ENCODE measurements around the gene STS.
"Not testable (repeated sequence)": the region's sequence is repeated elsewhere in the genome, so short reads cannot be mapped to it uniquely, and the experiment has no call there.

The STS gene

DNA sequence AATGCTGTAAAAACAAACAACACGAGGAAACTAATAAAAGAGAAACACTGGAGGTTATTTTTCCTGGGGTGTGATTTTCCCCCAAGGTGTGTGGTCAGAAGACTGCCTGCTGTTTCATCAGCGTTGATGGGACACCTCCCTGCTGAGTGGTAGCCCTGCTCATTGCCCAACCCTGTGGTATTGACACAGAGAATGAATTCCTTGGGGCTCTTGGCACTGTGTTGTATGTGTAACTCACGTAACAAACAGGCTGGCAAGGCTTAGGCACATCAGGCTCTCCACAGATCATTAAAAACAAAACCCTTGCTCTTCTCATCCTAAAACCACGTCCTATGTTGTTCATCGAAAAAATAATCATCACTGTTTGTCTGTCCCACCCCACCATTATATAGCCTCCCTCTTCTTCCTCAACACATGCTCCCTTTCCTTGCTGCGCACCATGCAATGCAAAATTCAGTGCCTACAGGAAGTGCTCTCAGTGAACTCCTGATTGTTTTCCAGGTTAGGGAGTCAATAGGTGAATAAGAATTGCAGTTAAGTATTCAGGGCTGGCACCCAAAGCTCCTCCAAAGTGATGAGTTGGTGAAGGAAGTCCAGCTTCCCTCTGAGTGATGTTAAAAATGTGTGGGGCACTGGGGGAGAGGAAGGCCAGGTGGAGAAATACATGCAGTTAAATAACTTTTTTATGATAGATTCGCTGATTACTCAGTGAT, 11.8 kb downstream of the STS start:
- TF ChIP-seq, protein P1, sequence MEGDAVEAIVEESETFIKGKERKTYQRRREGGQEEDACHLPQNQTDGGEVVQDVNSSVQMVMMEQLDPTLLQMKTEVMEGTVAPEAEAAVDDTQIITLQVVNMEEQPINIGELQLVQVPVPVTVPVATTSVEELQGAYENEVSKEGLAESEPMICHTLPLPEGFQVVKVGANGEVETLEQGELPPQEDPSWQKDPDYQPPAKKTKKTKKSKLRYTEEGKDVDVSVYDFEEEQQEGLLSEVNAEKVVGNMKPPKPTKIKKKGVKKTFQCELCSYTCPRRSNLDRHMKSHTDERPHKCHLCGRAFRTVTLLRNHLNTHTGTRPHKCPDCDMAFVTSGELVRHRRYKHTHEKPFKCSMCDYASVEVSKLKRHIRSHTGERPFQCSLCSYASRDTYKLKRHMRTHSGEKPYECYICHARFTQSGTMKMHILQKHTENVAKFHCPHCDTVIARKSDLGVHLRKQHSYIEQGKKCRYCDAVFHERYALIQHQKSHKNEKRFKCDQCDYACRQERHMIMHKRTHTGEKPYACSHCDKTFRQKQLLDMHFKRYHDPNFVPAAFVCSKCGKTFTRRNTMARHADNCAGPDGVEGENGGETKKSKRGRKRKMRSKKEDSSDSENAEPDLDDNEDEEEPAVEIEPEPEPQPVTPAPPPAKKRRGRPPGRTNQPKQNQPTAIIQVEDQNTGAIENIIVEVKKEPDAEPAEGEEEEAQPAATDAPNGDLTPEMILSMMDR (IDR thresholded peaks at IDR 0.05; ENCODE audit: low read depth, low read length): no peak
- no peak for DNase-seq (ENCODE audit: extremely low read depth, low read depth)

DNA sequence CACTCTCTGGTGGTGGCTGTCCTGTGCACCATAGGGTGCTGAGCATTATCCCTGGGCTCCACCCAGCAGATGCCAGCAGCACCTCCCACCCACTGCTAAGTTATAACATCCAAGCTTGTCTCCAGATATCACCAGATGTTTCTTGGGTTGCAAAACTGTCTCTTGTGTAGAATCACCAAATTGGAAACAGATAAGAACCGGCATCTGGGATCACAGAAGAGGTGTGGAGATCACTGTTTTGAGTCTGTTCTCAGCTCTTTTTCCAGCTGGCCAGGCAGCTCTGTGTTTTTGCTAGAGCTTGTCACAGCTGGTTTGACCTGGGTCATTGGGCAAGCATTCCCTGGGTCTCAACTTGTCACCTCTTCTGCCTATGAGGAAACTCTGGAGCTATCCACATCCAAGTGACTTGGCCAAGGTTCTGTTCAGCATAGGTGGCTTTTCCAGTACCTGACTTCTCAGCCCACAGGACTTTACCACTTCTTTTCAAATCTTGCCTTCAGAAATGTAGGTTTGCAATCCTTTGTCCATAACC, 15.7 kb downstream of the STS start:
- TF ChIP-seq, protein P1 (IDR thresholded peaks at IDR 0.05; ENCODE audit: low read depth, low read length): no peak

DNA sequence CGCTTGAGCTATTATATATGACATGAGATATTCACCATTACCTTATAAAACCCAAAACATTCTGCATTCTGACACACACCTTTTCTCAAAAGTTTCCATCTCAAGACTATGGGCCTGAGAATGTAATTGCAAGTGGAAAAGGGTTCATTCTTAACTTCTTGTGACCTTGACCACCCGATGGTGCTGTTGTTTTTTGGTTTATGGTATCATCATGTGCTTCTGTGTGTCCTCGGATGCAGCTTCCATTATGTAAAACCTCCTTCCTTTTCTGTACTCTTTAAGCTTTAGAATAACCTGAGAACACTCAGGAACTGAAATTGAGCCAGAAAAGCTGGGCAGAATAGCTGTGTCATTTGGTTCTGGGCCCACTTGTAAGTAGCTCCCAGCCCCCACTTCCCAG, 16.7 kb downstream of the STS start:
- TF ChIP-seq, protein P1 (IDR thresholded peaks at IDR 0.05; ENCODE audit: low read depth, low read length): no peak
- DNase-seq (ENCODE audit: extremely low read depth, low read depth): no peak

More for the DNA sequence above, 15.7 kb downstream of the STS start:
- DNase-seq (ENCODE audit: extremely low read depth, low read depth): no peak

DNA sequence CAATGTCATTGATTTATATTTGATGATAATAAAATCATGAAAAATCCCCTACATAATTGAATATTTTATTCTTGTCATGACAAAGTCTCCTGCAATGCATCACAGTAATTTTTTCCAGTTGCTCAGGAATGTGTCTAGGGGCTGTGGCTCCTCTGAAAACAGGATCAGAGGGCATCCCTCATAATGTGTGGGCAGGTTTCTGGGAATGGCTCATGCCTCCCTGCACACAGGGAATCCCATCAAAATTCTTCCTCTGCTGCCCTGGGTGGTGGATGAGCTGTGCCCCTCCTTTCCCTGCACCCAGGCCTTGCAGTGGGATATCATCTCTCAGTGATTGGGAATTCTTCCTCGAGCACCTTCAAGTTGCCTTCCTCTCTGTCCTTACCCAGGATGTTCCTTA, 20.9 kb downstream of the STS start:
- no peak for DNase-seq (ENCODE audit: extremely low read depth, low read depth)
- TF ChIP-seq, protein P1 (IDR thresholded peaks at IDR 0.05; ENCODE audit: low read depth, low read length): no peak

DNA sequence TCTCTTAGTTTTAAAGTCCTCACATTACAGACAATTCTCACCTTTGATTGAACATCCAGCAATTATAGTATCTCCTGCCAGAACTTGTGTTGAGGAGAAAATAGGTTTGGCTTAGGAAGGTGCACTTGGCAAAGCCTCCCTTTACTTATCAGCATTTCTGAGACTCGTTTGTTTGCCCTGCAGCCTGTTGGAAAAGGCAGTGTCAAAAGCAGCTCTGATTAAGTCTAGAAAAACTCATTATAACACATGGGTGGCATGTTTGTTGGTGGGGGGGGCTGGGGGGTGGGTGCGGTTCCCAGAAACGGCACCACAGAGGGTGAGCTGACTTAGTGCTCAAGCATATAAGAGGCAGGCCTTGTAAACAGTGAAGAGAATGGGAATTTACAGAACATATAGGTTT, 22.1 kb downstream of the STS start:
- TF ChIP-seq, protein P1 (IDR thresholded peaks at IDR 0.05; ENCODE audit: low read depth, low read length): no peak
- no peak for DNase-seq (ENCODE audit: extremely low read depth, low read depth)

DNA sequence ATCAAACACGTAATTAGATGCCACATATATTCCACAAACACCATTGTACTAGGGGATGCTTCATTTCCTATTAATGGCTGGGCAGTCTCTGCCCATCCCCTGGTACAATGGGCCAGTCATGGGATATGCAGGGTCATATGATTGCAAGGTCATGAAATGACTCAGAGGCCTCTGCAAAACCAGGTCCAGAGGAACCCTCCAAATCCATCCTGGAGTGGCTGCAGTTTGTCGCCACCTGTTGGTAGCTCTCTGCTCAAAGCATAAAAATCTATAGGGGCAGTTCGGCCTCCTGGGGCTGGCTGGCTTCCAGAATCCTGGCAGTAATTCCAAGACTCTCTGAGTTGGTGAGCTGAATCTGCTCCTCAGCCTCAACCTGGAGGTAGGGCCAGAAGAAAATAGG, 23.4 kb downstream of the STS start:
- DNase-seq (ENCODE audit: extremely low read depth, low read depth): no peak
- TF ChIP-seq, protein P1 (IDR thresholded peaks at IDR 0.05; ENCODE audit: low read depth, low read length): peak; percentile 11; the same call in 1 of the 2 replicates

DNA sequence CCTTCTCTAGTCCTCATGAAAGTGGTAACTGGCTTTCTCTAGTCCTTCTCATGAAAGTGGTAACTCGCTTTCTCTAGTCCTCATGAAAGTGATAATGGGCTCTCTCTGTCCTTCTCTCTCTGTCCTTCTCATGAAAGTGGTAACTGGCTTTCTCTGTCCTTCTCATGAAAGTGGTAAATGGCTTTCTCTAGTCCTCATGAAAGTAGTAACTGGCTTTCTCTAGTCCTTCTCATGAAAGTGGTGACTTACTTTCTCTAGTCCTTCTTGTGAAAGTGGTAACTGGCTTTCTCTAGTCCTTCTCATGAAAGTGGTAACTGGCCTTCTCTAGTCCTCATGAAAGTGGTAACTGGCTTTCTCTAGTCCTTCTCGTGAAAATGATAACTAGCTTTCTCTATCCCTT, 31.3 kb downstream of the STS start:
- not testable (repeated sequence) for DNase-seq (ENCODE audit: extremely low read depth, low read depth)

DNA sequence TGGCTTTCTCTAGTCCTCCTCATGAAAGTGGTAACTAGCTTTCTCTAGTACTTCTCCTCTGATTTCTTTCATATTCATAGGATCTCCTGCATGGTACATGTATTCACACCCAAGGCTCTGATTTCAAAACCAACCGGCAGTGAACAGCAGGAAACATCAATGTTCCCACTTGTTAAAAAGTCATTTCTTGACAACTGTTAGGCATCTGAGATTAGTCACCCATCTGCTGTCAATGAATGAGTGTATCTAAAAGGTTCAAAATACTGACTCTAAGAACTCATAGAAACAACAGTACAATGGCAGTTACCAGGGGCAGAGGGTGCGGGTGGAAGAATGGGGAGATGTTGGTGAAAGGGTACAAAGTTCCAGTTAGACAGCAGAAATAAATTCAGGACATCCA, 31.9 kb downstream of the STS start:
- TF ChIP-seq, protein P1 (IDR thresholded peaks at IDR 0.05; ENCODE audit: low read depth, low read length): no peak
- DNase-seq (ENCODE audit: extremely low read depth, low read depth): no peak
